Activated T-cell treated with anti-CD3 and anti-CD28 coated beads, Interleukin-2, amount 50 U/mL, for 72 hours (primary cell): ENCODE results near the gene FBN1. TPM values are rescaled to one million over a fixed set of nuclear protein-coding genes. Genes with fewer than 3 reads are reported as not detected.

Experiments used
- ATAC-seq, 2 donors: fragments of 150-1000 bp; cut with Tn5 transposase; replicated peaks in 1 of 2; 2 replicates each; pipeline ENCODE4 v1.10.0; 2021; ENCODE audit warnings: moderate library complexity in 2 of 2, mild to moderate bottlenecking in 1 of 2
- DNase-seq, 2 donors: peaks; one replicate each; pipeline ENCODE4 v3.0.0; 2021 to 2022; ENCODE audit warnings: mixed read lengths in 1 of 2
- H3K27ac Mint-ChIP-seq: one replicate; pipeline ENCODE4 v1.8.0; 2022; ENCODE audit warnings: mild to moderate bottlenecking, moderate library complexity, mixed read lengths
- H3K27me3 Mint-ChIP-seq: one replicate; pipeline ENCODE4 v1.8.0; 2022; ENCODE audit warnings: low read depth, mixed read lengths
- H3K36me3 Mint-ChIP-seq, 2 donors: one replicate each; pipeline ENCODE4 v1.8.0; 2022; ENCODE audit warnings: mixed read lengths in 2 of 2, mild to moderate bottlenecking in 1 of 2; ENCODE audit not compliant: insufficient read depth in 2 of 2
- H3K4me1 Mint-ChIP-seq: one replicate; pipeline ENCODE4 v1.8.0; 2022; ENCODE audit warnings: low read depth, mixed read lengths
- H3K4me3 Mint-ChIP-seq, 2 donors: one replicate each; pipeline ENCODE4 v1.8.0; 2022; ENCODE audit warnings: mild to moderate bottlenecking in 2 of 2, mixed read lengths in 2 of 2, moderate library complexity in 2 of 2
- H3K9me3 Mint-ChIP-seq, 2 donors: one replicate each; pipeline ENCODE4 v1.8.0; 2022; ENCODE audit warnings: mixed read lengths in 2 of 2
- total RNA-seq, 2 donors: library from RNA; stranded (reverse); gene quantifications; one replicate each; pipeline ENCODE4 v1.2.3, GENCODE V29; 2022

FBN1 gene
- total RNA-seq, 2 donors from 2014 or later = 0.50 to 0.79 TPM

DNA sequence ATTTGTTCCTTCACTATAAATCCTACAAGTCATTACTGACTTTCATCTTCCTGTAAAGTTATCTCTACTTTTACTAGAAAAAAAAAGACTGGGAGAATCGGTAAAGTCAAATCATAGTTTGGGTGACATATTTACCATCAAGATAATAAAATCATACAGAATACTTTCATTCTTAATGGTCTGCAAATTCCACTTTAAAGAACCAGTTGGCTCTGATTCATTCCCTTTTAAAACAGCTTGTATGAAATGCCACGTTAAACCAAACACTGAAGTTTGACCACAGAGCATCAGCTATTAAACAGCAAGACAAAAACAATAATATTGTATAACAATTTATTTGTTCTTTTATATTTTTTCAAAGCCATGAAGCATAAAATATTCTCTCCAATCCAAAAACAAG lies 100.7 kb downstream of the FBN1 start:
- Mint-ChIP-seq H3K36me3 (no peaks in the 10 kb centered on the region), H3K4me1 (no peaks in the 10 kb centered on the region), H3K9me3 (no peaks in the 10 kb centered on the region), H3K27me3 (no peaks in the 10 kb centered on the region), H3K4me3 (no peak overlapping the region), H3K27ac (no peak overlapping the region)
- no peak for DNase-seq
- no peak for ATAC-seq

DNA sequence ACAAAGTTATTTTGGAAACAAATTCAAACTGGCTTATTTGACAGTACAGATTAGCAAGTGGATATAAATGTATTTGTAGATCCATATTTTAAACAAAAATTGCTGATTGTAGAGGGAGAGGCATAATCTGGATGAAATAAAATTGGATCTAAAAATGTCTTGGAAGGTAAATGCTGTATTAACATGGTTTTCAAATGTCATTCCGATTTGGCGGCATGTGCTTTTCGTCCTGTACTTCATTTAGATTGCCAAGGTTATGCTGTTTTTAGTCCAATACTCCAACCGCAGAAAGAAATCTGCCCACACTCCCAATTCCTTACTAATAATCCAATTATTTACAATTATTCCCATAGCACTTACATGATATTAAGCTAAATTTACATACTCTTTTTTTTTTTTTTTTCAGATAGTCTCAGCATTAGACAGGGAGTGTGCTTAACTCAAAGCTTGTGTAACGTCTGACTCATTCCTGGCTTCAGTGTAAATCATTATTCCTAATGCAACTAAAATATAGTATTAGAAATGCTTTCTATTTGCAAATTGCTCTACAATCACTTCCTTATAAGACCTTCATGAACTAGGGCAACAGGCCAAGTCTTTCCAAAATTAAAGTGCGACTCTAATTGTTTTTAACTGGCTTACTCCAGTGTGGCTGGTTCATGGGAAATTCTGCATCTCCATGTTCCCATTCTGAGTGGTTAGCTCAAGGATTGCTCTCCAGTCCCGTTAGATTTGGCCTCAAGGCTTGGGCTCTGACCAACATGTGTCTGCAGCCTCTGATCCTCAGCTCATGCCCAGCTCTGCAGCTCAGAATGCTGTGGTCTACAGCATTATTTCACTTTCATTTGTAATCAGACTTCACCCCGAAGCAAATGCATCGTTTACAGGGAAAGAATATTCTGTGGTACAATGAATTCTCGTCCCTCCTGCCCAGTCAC lies 103.9 kb downstream of the FBN1 start:
- H3K36me3 Mint-ChIP-seq = no peaks in the 10 kb centered on the region
- no peak for ATAC-seq
- no peaks in the 10 kb centered on the region for H3K9me3 Mint-ChIP-seq
- peaks cover 7% of the 10 kb centered on the region for H3K27me3 Mint-ChIP-seq
- no peak overlapping the region for H3K27ac Mint-ChIP-seq
- no peak for DNase-seq
- H3K4me3 Mint-ChIP-seq = no peak overlapping the region
- no peaks in the 10 kb centered on the region for H3K4me1 Mint-ChIP-seq

GRCh38 chr15:48540756-48541155 lies 104.8 kb downstream of the FBN1 start:
- no peaks in the 10 kb centered on the region for H3K9me3 Mint-ChIP-seq
- no peak overlapping the region for H3K27ac Mint-ChIP-seq
- no peaks in the 10 kb centered on the region for H3K36me3 Mint-ChIP-seq
- DNase-seq = no peak
- H3K27me3 Mint-ChIP-seq = peaks cover 7% of the 10 kb centered on the region
- H3K4me3 Mint-ChIP-seq = no peak overlapping the region
- no peak for ATAC-seq
- no peaks in the 10 kb centered on the region for H3K4me1 Mint-ChIP-seq

DNA sequence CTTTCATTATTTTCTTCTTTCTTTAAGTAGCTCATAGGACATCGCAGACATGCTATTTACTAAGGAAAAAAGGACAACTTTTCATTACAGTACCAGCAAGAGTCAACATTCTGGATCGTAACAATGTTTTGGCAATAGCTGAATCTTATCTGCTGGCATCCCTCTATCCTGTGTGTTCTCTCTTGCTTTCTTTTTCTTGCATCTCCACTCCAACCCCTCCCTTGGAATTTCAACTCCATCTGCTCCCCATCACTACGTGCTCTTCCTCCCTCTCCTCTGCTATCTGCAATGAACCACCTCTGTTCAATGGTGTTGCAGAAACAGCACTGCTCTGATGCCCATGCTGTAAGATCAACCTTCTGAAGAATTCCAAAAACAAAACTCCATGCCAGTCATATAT lies 106.6 kb downstream of the FBN1 start:
- H3K36me3 Mint-ChIP-seq = no peaks in the 10 kb centered on the region
- no peaks in the 10 kb centered on the region for H3K4me1 Mint-ChIP-seq
- no peak for ATAC-seq
- DNase-seq = no peak
- no peak overlapping the region for H3K27ac Mint-ChIP-seq
- H3K27me3 Mint-ChIP-seq = peaks cover 7% of the 10 kb centered on the region
- H3K9me3 Mint-ChIP-seq = no peaks in the 10 kb centered on the region
- no peak overlapping the region for H3K4me3 Mint-ChIP-seq

DNA sequence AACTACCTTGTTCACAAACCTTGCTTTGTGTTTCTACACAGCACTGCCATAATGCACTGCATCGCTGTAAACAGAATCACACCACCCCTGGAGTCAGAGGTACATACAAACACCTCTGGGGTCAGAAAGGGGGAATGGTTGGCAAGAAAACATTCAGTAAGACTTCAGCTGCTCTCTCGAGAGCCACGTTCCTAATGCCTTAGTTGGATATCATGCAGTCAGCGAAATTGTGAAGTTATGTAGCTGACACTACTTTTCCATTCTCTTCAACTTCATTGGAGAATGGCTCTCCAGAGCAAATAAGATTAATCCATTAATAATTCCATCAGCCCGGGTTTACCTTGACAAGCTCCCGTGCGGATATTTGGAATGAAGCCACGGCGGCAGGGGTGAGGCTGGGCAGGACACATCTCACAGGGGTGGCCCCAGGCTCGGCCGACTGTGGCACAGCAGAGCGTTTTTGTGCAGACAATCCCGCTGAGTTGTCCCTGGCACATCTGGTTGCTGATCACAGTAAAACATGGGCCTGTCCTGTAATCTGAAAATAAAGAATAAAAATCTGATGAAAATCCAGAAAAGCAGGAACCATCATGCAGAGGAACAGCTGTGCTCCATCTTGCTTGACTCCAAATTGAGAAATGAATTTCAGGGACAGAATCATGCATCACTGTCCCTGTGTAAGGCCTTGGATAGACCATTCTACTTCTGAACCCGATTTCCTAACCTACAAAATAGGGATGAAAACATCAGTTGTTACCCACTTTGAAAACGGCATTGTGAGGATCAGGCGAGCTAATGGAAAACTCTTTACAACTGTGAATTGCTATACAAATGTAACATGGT lies 108.0 kb downstream of the FBN1 start:
- peaks cover 7% of the 10 kb centered on the region for H3K27me3 Mint-ChIP-seq
- no peak overlapping the region for H3K4me3 Mint-ChIP-seq
- no peak overlapping the region for H3K27ac Mint-ChIP-seq
- H3K9me3 Mint-ChIP-seq = no peaks in the 10 kb centered on the region
- no peaks in the 10 kb centered on the region for H3K4me1 Mint-ChIP-seq
- ATAC-seq (no peak), DNase-seq (no peak)
- H3K36me3 Mint-ChIP-seq = no peaks in the 10 kb centered on the region

DNA sequence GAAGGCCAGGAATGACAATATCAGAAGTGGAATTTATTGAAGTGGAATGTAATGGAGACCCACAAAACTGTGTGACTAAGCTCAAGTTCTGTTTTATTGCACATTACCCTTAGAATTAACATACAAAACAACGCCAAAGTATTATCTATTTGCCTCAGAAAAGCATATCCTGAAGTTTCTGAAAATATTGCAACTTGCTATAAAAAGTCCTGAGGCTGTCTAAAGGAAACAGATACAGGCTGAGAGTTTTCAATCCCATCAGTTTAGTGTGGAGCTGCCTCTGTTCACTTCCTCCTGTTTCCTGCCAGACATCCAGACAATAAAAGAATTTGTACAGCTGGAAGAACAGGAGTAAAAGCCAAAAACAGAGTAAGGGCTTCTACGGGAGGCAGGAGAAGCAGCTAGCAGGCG lies 108.8 kb downstream of the FBN1 start:
- no peak overlapping the region for H3K4me3 Mint-ChIP-seq
- no peak for ATAC-seq
- DNase-seq = no peak
- peaks cover 7% of the 10 kb centered on the region for H3K27me3 Mint-ChIP-seq
- H3K27ac Mint-ChIP-seq = no peak overlapping the region
- H3K36me3 Mint-ChIP-seq = no peaks in the 10 kb centered on the region
- no peaks in the 10 kb centered on the region for H3K4me1 Mint-ChIP-seq
- H3K9me3 Mint-ChIP-seq = no peaks in the 10 kb centered on the region

DNA sequence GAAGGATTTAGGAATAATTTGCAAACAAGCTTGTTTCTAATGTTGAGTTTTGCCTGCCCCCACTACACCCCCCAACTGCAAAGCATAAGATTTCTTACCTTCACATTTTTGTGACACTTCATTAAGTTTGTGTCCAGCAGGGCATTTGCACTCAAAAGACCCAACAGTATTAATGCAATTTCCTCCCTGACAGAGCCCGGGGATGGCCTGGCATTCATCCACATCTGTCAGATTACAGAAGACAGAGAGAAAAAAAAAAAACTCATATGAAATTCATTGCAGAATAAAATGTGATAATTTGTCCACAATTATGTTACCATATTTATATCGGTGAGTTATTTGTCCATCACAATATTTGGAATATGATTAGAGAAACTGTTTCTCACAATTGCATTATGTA lies 111.5 kb downstream of the FBN1 start:
- no peaks in the 10 kb centered on the region for H3K4me1 Mint-ChIP-seq
- DNase-seq = no peak
- H3K4me3 Mint-ChIP-seq = no peak overlapping the region
- no peaks in the 10 kb centered on the region for H3K9me3 Mint-ChIP-seq
- peaks cover 3% of the 10 kb centered on the region for H3K27me3 Mint-ChIP-seq
- no peaks in the 10 kb centered on the region for H3K36me3 Mint-ChIP-seq
- no peak for ATAC-seq
- no peak overlapping the region for H3K27ac Mint-ChIP-seq

GRCh38 chr15:48532946-48533345 lies 112.6 kb downstream of the FBN1 start:
- Mint-ChIP-seq H3K4me3 (no peak overlapping the region), H3K27ac (no peak overlapping the region), H3K9me3 (no peaks in the 10 kb centered on the region), H3K36me3 (no peaks in the 10 kb centered on the region), H3K4me1 (no peaks in the 10 kb centered on the region), H3K27me3 (no peaks in the 10 kb centered on the region)
- ATAC-seq = no peak
- no peak for DNase-seq

GRCh38 chr15:48530528-48530927 lies 115.0 kb downstream of the FBN1 start:
- Mint-ChIP-seq H3K9me3 (no peaks in the 10 kb centered on the region), H3K36me3 (no peaks in the 10 kb centered on the region), H3K27ac (no peak overlapping the region), H3K27me3 (no peaks in the 10 kb centered on the region), H3K4me1 (no peaks in the 10 kb centered on the region), H3K4me3 (no peak overlapping the region)
- DNase-seq (no peak), ATAC-seq (no peak)

DNA sequence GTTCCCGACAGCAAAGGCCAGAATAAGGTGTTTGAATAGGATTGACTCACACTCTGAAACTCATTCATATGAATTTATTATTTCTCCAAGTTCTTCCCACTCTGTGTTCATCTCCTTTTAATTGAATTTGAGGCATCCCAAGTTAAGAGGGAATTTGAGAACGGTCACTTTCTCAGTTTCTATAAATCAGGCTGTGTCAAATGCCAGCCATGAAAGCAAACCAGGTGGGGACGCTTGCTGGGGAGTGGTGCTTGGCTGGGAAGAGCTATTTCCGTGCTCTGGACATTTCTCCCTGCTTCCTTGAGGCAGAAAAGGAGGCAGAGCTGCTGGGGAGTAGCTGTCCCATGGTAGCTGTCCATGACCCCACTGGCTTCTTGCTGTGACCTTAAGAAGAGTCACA lies 116.6 kb downstream of the FBN1 start:
- ATAC-seq (no peak), DNase-seq (no peak)
- Mint-ChIP-seq H3K27me3 (no peaks in the 10 kb centered on the region), H3K9me3 (no peaks in the 10 kb centered on the region), H3K4me3 (no peak overlapping the region), H3K4me1 (no peaks in the 10 kb centered on the region), H3K36me3 (no peaks in the 10 kb centered on the region), H3K27ac (no peak overlapping the region)

DNA sequence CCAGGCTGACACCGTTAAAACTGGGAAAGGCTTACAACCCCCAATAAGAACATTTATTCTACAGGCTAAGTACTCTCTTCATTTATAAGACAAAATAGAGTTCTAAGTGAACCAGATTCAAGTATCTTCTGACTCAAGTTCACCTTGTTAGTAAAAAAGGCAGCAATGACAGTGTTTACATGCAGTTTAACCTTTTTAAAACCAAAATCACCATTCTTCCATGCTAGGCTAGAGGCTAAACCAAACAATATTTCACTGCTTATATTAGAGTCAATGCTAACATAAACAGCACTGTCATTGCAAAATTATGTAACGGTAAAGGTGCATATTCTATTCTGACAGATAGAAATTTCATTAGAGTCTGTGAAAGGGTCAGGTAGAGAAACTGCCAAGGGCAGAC lies 118.0 kb downstream of the FBN1 start:
- H3K36me3 Mint-ChIP-seq = no peaks in the 10 kb centered on the region
- no peak for ATAC-seq
- H3K27me3 Mint-ChIP-seq = no peaks in the 10 kb centered on the region
- DNase-seq = no peak
- no peaks in the 10 kb centered on the region for H3K9me3 Mint-ChIP-seq
- H3K27ac Mint-ChIP-seq = no peak overlapping the region
- no peaks in the 10 kb centered on the region for H3K4me1 Mint-ChIP-seq
- H3K4me3 Mint-ChIP-seq = no peak overlapping the region

DNA sequence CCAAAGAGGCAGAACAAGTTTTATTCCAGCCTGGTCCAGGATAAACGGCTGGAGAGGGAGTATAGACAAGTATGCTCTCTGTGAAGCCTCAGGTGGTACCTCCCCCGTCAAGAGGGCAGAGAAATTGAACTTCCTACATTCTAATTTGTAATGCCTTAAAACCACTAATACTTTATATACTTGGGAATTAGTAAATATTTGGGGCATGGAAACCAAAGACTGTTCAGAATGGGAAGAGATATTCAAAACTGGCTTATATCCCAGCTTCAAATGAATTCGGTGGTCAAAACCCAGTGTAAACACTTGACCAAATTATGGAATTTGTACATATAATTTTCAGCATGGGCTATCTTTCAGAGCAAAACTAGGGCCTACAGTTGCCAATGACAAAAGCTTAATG lies 122.6 kb downstream of the FBN1 start:
- H3K4me1 Mint-ChIP-seq = no peaks in the 10 kb centered on the region
- no peak overlapping the region for H3K4me3 Mint-ChIP-seq
- ATAC-seq = no peak
- DNase-seq = no peak
- H3K27me3 Mint-ChIP-seq = no peaks in the 10 kb centered on the region
- no peaks in the 10 kb centered on the region for H3K36me3 Mint-ChIP-seq
- H3K27ac Mint-ChIP-seq = no peak overlapping the region
- peaks cover 0 to 2% of the 10 kb centered on the region in 2 donors for H3K9me3 Mint-ChIP-seq

GRCh38 chr15:48522123-48522522 lies 123.4 kb downstream of the FBN1 start:
- peaks cover 0 to 2% of the 10 kb centered on the region in 2 donors for H3K9me3 Mint-ChIP-seq
- ATAC-seq = no peak

More at GRCh38 chr15:48522123-48522522, 123.4 kb downstream of the FBN1 start:
- Mint-ChIP-seq H3K4me3 (no peak overlapping the region), H3K4me1 (no peaks in the 10 kb centered on the region), H3K27ac (no peak overlapping the region), H3K27me3 (no peaks in the 10 kb centered on the region), H3K36me3 (no peaks in the 10 kb centered on the region)
- no peak for DNase-seq
